HG02884 (cell line): ENCODE data around the gene TPI1.
"Not testable (repeated sequence)": the region's sequence is repeated elsewhere in the genome, so short reads cannot be mapped to it uniquely, and the experiment has no call there.

Source experiments
- ATAC-seq: cut with Tn5 transposase; IDR thresholded peaks from one replicate; pipeline ENCODE4 v1.9.1; 2021; ENCODE audit warnings: mild to moderate bottlenecking, moderate library complexity; ENCODE audit not compliant: unreplicated experiment

Gene TPI1

GRCh38 chr12:6890789-6891645 is 23.7 kb downstream of the TPI1 start:
- peak; percentile 91 for ATAC-seq

- no peak for ATAC-seq
Observed at GRCh38 chr12:6891646-6892001, 24.3 kb downstream of the TPI1 start.

- ATAC-seq: not testable (repeated sequence)
Observed at GRCh38 chr12:6892683-6893082, 25.4 kb downstream of the TPI1 start.

- ATAC-seq: no peak
Observed at GRCh38 chr12:6894321-6894720, 27.0 kb downstream of the TPI1 start.

DNA sequence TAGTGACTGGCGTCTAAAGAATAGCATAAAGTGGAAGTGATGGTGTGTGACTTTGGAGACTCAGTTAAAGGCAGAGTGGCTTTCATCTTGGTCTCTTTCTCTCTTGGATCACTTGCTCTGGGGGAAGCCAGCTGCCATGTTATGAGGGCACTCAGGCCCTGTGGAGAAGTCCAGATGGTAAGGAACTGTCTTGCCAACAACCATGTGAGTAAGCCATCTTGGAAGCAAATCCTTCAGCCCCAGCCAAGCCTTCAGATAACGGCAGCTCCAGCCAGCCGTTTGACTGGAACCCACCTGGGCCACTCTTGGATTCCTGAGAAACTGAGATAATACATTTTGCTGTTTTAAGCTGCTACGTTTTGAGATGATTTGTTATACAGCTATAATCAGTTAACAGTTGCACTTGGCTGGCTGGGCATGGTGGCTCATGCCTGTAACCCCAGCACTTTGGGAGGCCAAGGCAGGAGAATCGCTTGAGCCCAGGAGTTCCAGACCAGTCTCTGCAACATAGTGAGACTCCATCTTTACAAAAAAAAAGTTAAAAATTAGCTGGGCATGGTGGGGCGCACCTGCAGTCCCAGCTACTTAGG is 29.6 kb downstream of the TPI1 start:
- no peak for ATAC-seq

- ATAC-seq: no peak
Observed at GRCh38 chr12:6899427-6899826, 32.1 kb downstream of the TPI1 start.

DNA sequence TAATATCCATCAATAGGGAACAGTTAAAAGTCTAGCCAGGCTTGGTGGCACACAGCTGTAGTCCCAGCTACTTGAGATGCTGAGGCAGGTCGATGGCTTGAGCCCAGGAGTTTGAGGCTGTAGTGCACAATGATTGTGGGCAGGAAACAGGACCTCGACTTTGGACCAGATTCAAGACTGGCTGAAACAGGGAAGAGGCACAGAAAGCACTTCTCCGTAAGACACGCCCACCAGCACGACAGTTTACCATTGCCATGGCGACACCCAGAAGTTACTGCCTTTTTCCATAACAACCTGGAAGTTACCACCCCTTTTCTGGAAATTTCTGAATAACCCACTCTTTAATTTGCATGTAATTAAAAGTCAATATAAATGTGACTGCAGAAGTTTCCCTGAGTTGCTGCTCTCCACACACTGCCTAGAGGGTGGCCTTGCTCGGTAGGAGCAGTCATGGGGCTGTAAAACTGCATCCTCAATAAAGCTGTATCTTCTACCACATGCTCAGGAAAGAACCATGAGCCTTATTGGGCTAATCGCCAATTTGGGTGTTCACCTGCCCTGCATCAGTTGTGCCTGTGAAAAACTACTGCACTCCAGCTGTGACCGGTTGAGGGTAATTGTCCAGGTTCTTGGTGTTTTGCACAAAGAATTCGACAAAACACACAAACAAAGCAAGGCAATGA is 32.6 kb downstream of the TPI1 start:
- no peak for ATAC-seq

DNA sequence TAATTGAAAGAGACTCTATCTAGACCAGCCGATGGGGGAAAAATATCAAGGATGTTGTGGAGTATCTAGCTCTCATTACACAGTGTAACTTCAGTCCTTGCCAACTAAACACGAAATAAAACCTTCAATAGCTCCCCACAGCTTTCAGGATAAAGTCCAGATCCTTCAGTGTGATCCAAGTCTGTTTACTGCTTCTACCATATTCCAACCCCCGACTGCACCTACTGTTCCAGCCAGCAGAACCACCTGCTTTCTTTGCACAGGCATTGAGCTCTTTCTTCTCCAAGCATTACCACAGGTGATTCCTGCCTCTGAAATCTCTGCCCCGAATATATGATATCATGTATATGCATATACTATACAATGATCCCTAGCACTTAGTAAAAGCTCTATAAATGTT is 35.1 kb downstream of the TPI1 start:
- no peak for ATAC-seq

DNA sequence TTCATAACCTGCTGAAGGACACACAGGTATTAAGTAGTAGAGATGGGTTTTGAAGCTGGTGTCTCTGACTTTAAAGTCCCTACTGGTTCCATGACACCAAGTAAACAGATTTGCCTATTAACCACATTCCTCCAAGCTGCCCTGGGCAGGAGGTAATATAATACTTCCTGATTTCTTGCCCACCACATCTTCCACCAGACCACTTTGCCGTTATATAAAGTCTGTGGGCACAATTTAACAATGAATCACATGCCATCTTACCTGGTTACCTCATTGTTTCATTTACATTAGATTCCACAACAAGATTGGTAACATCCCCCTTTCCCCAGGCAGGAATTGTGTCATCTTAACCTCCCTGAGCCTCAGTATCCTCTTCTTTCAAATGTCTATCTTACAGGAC is 36.4 kb downstream of the TPI1 start:
- no peak for ATAC-seq

DNA sequence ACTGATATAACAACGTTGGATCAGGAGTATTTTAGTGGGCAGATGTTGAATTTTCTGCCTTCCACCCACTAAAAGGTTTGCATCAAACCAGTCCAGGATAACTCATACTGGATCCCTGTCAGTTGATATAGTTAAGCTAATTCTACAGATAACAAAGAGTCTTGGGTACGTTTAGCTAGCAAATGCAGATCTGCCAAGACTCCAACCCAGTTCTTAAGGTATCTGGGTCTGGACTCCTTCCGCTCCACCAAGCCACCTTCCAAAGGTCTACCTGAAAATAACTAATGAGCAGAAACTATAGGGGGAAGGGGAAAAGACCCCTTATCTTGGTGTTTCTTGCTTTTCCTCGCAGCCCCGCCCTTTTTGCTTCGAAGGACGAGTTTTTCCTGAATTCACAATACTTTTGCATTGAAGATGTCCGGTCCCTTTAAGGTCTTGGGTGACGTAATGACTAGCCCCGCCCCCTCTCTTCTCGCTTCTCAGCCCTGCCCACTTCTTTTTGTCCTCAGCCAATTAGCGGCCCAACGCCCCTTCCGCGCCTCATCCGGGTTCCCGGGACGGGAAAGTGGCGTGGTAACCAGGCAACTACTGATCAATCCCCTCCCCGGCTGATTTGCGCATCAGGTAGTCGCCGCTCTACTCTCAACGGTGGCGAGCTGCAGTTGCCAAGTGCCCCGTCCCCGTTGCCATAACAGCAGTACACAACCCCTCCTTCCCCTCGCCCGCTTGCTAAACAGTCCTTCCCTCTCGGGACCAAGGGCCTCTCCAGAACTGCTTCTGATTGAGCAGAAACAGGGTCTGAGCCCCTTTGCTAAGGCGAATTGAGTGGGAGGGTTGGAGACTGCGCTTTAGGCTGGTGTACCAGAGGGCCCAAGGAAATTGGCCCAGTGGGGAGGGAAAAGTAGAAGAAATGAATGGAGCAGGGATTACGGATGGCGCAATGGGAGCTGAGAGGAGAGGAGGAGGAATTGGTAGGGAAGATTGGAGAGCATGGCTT is 37.2 kb downstream of the TPI1 start, which contains the start of gene LRRC23:
Gene LRRC23, plus strand, starts transcription at position 543 of the 997 bp plus-strand sequence. CDS start 812 bp downstream, outside the sequence.
- ATAC-seq: peak; percentile 92

DNA sequence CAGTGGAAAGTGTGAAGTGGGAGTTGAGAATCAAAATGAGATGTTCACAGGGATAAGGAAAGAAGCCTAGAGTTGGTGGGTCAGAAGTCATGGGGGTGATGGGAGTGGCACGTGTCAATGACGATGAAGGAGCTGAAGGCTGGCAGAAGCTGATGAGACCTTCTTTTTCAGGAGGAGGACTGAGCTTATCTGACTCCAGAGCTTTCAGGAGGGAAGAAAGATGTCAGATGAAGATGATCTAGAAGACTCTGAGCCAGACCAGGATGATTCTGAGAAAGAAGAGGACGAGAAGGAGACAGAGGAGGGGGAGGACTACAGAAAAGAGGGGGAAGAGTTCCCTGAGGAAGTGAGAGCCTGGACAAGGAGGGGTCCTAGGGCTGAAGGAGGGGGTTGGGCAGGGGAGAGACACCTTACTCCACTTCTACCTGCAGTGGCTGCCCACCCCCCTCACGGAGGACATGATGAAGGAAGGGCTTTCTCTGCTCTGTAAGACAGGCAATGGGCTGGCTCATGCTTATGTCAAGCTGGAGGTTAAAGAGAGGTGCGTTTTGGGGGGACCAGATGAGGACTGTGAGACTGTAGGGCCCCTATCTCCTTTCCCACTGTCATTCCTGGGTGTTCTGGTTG is 38.2 kb downstream of the TPI1 start:
- ATAC-seq: no peak

DNA sequence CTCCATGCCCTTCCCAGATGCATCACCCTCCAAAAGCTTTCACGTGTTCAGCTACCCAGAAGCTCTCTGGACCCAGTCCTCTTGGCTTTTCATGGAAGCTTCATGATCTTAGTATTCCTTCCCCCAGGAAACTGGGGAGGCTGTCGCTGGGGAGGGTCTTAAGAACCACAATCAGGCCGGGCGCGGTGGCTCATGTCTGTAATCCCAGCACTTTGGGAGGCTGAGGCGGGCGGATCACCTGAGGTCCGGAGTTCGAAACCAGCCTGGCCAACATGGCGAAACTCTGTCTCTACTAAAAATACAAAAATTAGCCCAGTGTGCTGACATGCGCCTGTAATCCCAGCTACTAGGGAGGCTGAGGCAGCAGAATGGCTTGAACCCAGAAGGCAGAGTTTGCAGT is 40.8 kb downstream of the TPI1 start:
- not testable (repeated sequence) for ATAC-seq

DNA sequence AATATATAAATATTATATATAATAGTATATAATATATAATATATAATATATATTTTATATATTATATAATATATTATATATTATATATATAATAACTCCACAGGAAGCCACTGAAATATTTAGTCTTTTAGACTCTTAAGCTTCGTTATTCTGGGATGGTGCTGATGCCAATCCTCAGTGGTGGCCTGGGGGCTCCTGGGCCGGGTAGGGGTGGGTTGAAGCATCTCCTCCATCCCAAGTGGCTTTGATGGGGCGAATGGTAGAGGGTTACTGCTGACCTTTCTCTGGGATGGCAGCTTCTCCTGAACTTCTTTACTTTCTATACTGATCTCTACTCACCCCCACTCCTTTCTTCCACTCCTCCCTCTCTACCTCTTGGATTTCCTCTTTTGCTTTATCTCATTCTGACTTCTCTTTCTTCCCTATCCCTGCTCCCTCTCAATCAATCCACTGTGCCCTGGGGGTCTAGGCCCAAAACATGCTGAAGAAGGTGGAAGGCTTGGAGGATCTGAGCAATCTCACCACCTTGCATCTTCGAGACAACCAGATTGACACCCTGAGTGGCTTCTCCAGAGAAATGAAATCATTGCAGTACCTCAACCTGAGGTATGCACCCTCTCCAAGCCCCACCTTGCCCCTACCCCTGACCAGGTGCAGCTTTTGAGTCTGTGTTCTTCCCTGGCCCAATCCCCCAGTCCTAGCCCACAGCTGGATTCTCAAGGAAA is 42.3 kb downstream of the TPI1 start:
- no peak for ATAC-seq

DNA sequence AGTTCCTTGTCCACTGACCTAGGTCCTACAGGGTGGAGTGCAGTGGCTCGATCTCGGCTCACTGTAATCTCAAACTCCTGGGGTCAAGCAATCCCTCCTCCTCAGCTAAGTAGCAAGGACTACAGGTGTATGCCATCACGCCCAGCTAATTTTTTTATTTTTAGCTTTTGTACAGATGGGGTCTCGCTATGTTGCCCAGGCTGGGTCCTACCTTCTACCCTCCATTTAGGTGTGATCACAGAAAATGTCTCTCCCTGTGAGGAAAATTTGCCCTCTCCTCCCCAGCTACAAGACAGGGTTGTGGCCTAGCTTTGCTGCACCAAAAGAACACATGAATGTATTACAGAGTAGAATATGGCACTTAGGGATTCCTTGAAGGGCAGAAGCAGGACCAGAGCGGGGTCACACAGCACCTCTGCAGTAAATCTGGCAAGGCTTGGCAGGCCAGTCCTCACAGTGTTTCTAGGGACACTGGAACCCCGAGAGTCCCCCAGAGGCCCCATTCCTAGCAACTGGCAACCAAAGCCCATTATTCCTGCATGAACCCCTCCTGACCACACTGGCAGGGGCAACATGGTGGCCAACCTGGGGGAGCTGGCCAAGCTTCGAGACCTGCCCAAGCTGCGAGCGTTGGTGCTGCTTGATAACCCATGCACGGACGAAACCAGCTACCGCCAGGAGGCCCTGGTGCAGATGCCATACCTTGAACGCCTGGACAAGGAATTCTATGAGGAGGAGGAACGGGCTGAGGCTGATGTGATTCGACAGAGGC is 45.0 kb downstream of the TPI1 start:
- ATAC-seq: no peak

- ATAC-seq: peak; percentile 50
Observed at GRCh38 chr12:6914246-6914946, 47.1 kb downstream of the TPI1 start, which contains the start of gene ENO2. ENO2 (plus strand) TSS chr12:6914580; CDS start chr12:6915833, 1,253 bp downstream.

- ATAC-seq: no peak
Observed at GRCh38 chr12:6914947-6915788, 47.8 kb downstream of the TPI1 start.

GRCh38 chr12:6915789-6916285 is 48.5 kb downstream of the TPI1 start:
- ATAC-seq: no peak
